Endodermal cell (in vitro differentiated cells): ENCODE measurements around the gene KIAA0513. TPM values are rescaled to one million over a fixed set of nuclear protein-coding genes. Genes with fewer than 3 reads are reported as not detected.

ENCODE experiments used
- DNase-seq: peaks from one replicate; pipeline ENCODE4 v3.0.0-alpha.2; 2017
- H3K27ac ChIP-seq: 2 replicates; pipeline ENCODE4 v1.5.1; 2013; ENCODE audit warnings: mild to moderate bottlenecking, low read depth, low read length, moderate library complexity
- H3K27me3 ChIP-seq: 2 replicates; pipeline ENCODE4 v1.6.1; 2013; ENCODE audit warnings: mild to moderate bottlenecking, low read length, moderate library complexity; ENCODE audit not compliant: insufficient read depth, control insufficient read depth, poor library complexity, severe bottlenecking
- H3K36me3 ChIP-seq: 2 replicates; pipeline ENCODE4 v1.7.0; 2013; ENCODE audit warnings: mild to moderate bottlenecking, low read length, moderate library complexity; ENCODE audit not compliant: control insufficient read depth, insufficient read depth
- H3K4me1 ChIP-seq: one replicate; pipeline ENCODE4 v1.7.0; 2013; ENCODE audit warnings: low read length; ENCODE audit not compliant: control insufficient read depth, insufficient read depth
- H3K4me3 ChIP-seq: 2 replicates; pipeline ENCODE4 v1.5.1; 2013; ENCODE audit warnings: mild to moderate bottlenecking, low read length, moderate library complexity
- H3K9ac ChIP-seq: 2 replicates; pipeline ENCODE4 v1.6.1; 2013; ENCODE audit warnings: mild to moderate bottlenecking, low read length, moderate library complexity; ENCODE audit not compliant: poor library complexity, severe bottlenecking; ENCODE audit errors: extremely low read depth
- H3K9me3 ChIP-seq: 2 replicates; pipeline ENCODE4 v1.6.1; 2013; ENCODE audit warnings: mild to moderate bottlenecking, low read length, moderate library complexity; ENCODE audit not compliant: control insufficient read depth
- H3K27ac Mint-ChIP-seq: 2 replicates; pipeline ENCODE4 v1.8.0; 2020; ENCODE audit warnings: mixed read lengths
- H3K27me3 Mint-ChIP-seq: 2 replicates; pipeline ENCODE4 v1.8.0; 2021; ENCODE audit warnings: mild to moderate bottlenecking, mixed read lengths; ENCODE audit not compliant: insufficient read depth
- H3K36me3 Mint-ChIP-seq: 2 replicates; pipeline ENCODE4 v1.8.0; 2020; ENCODE audit warnings: low read depth, mixed read lengths
- H3K4me1 Mint-ChIP-seq: 2 replicates; pipeline ENCODE4 v1.8.0; 2020; ENCODE audit warnings: mixed read lengths
- H3K4me3 Mint-ChIP-seq: 2 replicates; pipeline ENCODE4 v1.8.0; 2020; ENCODE audit warnings: mild to moderate bottlenecking, moderate library complexity, mixed read lengths
- H3K9me3 Mint-ChIP-seq: 2 replicates; pipeline ENCODE4 v1.8.0; 2020; ENCODE audit warnings: mild to moderate bottlenecking, mixed read lengths
- WGBS, 2 experiments: methylation state at CpG; one replicate each; pipeline versions ENCODE4 v1.1.5 to v1.1.7; 2013; ENCODE audit warnings: missing lambda C conversion rate in 2 of 2, mixed read lengths in 1 of 2; ENCODE audit not compliant: insufficient coverage in 1 of 2, insufficient read length in 1 of 2; 5-methylcytosine and 5-hydroxymethylcytosine counted together
- total RNA-seq, 2 donors: library from RNA; stranded (reverse); fragmentation: NEBNext Ultra II Directional in 1 of 2; extraction: Animal tissue kit (Norgen Biotek cat#: 25700) in 1 of 2; gene quantifications; 2 replicates in 1 of 2; 3 replicates in 1 of 2; pipeline ENCODE4 v1.2.1, GENCODE V29; 2021
- TF ChIP-seq, protein P1 (sequence below): fragments of 200-600 bp; sonication (generic); conservative IDR thresholded peaks from 2 replicates; pipeline ENCODE4 v1.5.0; 2021; ENCODE audit warnings: antibody characterized with exemption, mild to moderate bottlenecking

The KIAA0513 gene
- total RNA-seq, 2 donors from 2014 or later = 9.2 to 16.0 TPM

DNA sequence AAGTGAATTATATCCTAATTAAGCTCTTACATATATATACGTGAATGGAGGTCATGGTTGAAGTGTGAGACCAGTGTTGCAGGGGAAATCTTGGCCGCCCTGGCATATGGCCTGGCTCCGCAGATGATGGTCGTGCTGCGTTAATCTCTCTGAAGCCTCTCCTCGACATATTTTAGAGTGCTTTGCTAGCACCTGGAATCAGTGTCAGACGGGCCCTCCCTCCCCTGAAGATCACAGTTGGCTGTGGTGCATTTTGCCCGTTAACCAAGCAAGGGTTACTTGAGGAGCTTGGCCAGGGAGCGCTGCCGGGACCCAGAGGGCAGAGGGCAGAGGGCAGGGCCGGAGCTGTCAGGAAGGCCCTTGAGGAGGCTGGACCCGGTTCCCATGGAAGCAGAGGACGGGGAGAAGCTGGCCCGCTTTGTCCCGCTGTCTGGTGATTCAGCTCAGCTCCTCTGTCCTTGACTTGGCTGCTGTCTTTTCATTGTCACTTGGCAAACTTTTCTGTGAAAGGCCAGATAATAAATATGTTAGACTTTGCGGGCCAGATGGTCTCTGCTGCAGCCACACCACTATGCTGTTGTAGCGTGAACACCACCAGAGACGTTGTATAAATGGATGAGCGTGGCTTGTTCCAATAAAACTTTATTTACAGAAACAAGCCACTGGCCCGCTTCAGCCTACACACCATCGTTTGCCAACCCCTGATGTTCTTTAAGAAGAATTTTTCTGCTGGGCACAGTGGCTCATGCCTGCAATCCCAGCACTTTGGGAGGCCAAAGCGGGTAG, 52.4 kb downstream of the KIAA0513 start:
- peaks cover 22% of the 10 kb centered on the region for H3K36me3 Mint-ChIP-seq
- Histone ChIP-seq H3K36me3 (no peaks in the 10 kb centered on the region), H3K9ac (no peak overlapping the region), H3K27me3 (peaks cover 16% of the 10 kb centered on the region), H3K9me3 (no peaks in the 10 kb centered on the region), H3K4me3 (no peak overlapping the region), H3K27ac (no peak overlapping the region), H3K4me1 (peaks cover 6% of the 10 kb centered on the region)
- H3K9me3 Mint-ChIP-seq = no peaks in the 10 kb centered on the region
- TF ChIP-seq, protein P1, sequence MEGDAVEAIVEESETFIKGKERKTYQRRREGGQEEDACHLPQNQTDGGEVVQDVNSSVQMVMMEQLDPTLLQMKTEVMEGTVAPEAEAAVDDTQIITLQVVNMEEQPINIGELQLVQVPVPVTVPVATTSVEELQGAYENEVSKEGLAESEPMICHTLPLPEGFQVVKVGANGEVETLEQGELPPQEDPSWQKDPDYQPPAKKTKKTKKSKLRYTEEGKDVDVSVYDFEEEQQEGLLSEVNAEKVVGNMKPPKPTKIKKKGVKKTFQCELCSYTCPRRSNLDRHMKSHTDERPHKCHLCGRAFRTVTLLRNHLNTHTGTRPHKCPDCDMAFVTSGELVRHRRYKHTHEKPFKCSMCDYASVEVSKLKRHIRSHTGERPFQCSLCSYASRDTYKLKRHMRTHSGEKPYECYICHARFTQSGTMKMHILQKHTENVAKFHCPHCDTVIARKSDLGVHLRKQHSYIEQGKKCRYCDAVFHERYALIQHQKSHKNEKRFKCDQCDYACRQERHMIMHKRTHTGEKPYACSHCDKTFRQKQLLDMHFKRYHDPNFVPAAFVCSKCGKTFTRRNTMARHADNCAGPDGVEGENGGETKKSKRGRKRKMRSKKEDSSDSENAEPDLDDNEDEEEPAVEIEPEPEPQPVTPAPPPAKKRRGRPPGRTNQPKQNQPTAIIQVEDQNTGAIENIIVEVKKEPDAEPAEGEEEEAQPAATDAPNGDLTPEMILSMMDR = no peak
- H3K4me3 Mint-ChIP-seq = no peak overlapping the region
- H3K27me3 Mint-ChIP-seq = peaks cover 25% of the 10 kb centered on the region
- no peak for DNase-seq
- H3K4me1 Mint-ChIP-seq = peaks cover 18% of the 10 kb centered on the region
- no peak overlapping the region for H3K27ac Mint-ChIP-seq
- 86 to 92% methylated on average over 18 to 22 of the region's 22 CpGs for WGBS, 2 experiments

DNA sequence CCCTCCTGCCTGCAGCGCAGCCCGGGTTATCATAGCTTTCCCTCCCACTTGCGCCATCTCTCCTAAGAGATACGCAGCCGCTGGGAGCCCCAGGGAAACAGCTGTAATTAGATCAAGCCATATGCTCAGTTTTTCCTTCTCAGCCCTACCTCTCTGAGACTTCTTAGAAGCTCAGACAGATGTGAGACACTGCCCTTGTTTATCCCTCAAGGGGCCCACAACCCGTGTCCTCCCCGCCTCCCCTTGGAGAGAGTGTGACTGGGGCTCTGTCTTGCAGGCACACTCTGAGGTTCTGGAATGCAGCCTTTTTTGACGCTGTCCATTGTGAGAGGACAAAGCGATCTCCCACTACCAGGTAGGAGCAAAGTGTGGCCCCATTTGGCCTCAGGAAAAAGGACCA, 53.4 kb downstream of the KIAA0513 start:
- Mint-ChIP-seq H3K36me3 (peaks cover 19% of the 10 kb centered on the region), H3K27ac (no peak overlapping the region), H3K4me1 (peaks cover 18% of the 10 kb centered on the region), H3K9me3 (no peaks in the 10 kb centered on the region), H3K4me3 (no peak overlapping the region), H3K27me3 (peaks cover 25% of the 10 kb centered on the region)
- TF ChIP-seq, protein P1 = no peak
- H3K27ac ChIP-seq = no peak overlapping the region
- 72 to 80% methylated on average over 9 of the region's 9 CpGs for WGBS, 2 experiments
- H3K4me3 ChIP-seq = no peak overlapping the region
- DNase-seq = no peak
- H3K9ac ChIP-seq = no peak overlapping the region
- no peaks in the 10 kb centered on the region for H3K36me3 ChIP-seq
- H3K4me1 ChIP-seq = peaks cover 6% of the 10 kb centered on the region
- peaks cover 16% of the 10 kb centered on the region for H3K27me3 ChIP-seq
- no peaks in the 10 kb centered on the region for H3K9me3 ChIP-seq

DNA sequence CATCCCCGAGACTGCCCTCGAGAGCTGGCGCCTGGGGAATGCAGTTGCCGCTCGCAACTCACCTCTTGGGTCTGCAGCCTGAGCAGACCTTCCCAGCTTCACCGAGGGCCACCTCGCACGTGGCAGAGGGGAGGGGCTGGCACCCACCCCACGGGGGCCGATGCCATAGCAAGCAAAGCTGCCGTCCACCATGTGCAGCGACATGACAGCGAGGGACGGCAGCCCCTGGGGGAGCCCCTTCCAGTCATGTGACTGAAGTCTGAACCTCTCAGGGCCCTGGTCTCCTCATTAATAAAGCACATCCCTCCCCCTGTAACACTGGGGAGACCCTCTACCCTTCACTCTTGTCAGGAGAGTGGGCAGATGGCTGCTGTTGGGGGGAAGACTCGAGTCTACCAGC, 54.2 kb downstream of the KIAA0513 start:
- H3K27me3 ChIP-seq = peaks cover 16% of the 10 kb centered on the region
- Mint-ChIP-seq H3K36me3 (peaks cover 13% of the 10 kb centered on the region), H3K4me1 (peaks cover 18% of the 10 kb centered on the region), H3K27ac (no peak overlapping the region), H3K9me3 (no peaks in the 10 kb centered on the region), H3K4me3 (no peak overlapping the region), H3K27me3 (peaks cover 25% of the 10 kb centered on the region)
- H3K4me1 ChIP-seq = peaks cover 6% of the 10 kb centered on the region
- H3K9ac ChIP-seq = no peak overlapping the region
- no peaks in the 10 kb centered on the region for H3K9me3 ChIP-seq
- no peaks in the 10 kb centered on the region for H3K36me3 ChIP-seq
- WGBS, 2 experiments = 38 to 83% methylated on average over 1 to 15 of the region's 15 CpGs
- TF ChIP-seq, protein P1 = no peak
- H3K4me3 ChIP-seq = no peak overlapping the region
- no peak overlapping the region for H3K27ac ChIP-seq
- no peak for DNase-seq
